HG03108 (cell line): Measurements from ENCODE around the gene ALDH1L1.

Experiments used
- ATAC-seq: cut with Tn5 transposase; IDR thresholded peaks from one replicate; pipeline ENCODE4 v1.9.1; 2021; ENCODE audit warnings: moderate library complexity; ENCODE audit not compliant: unreplicated experiment

ALDH1L1 gene

GRCh38 chr3:126180477-126181397 lies at the start of gene ALDH1L1:
Gene ALDH1L1 (minus strand): TSS chr3:126180586. CDS start chr3:126160979, 19,607 bp downstream.
- ATAC-seq, result no peak

GRCh38 chr3:126226374-126226773 lies 46.0 kb upstream of the ALDH1L1 start:
- no peak for ATAC-seq

- no peak for ATAC-seq
Observed at GRCh38 chr3:126216416-126216815, 36.0 kb upstream of the ALDH1L1 start.

- ATAC-seq, result no peak
Observed at GRCh38 chr3:126213379-126214028, 33.1 kb upstream of the ALDH1L1 start.

GRCh38 chr3:126212620-126213378 lies 32.4 kb upstream of the ALDH1L1 start:
- no peak for ATAC-seq

GRCh38 chr3:126212250-126212619 lies 31.8 kb upstream of the ALDH1L1 start:
- ATAC-seq, result no peak

GRCh38 chr3:126211569-126211968 lies 31.2 kb upstream of the ALDH1L1 start:
- no peak for ATAC-seq

- ATAC-seq, result no peak
Observed at GRCh38 chr3:126210606-126211005, 30.2 kb upstream of the ALDH1L1 start.

GRCh38 chr3:126209741-126210140 lies 29.4 kb upstream of the ALDH1L1 start:
- ATAC-seq, result no peak

- no peak for ATAC-seq
Observed at GRCh38 chr3:126208606-126209256, 28.3 kb upstream of the ALDH1L1 start.

GRCh38 chr3:126208182-126208581 lies 27.8 kb upstream of the ALDH1L1 start:
- ATAC-seq, result no peak

GRCh38 chr3:126207166-126207565 lies 26.8 kb upstream of the ALDH1L1 start:
- ATAC-seq, result no peak

- no peak for ATAC-seq
Observed at GRCh38 chr3:126205717-126206655, 25.6 kb upstream of the ALDH1L1 start.

GRCh38 chr3:126202680-126203079 lies 22.3 kb upstream of the ALDH1L1 start:
- no peak for ATAC-seq

GRCh38 chr3:126202276-126202675 lies 21.9 kb upstream of the ALDH1L1 start:
- no peak for ATAC-seq

GRCh38 chr3:126201168-126201567 lies 20.8 kb upstream of the ALDH1L1 start:
- no peak for ATAC-seq

- no peak for ATAC-seq
Observed at GRCh38 chr3:126200534-126200933, 20.1 kb upstream of the ALDH1L1 start.

- ATAC-seq, result no peak
Observed at GRCh38 chr3:126199256-126199655, 18.9 kb upstream of the ALDH1L1 start.

- no peak for ATAC-seq
Observed at GRCh38 chr3:126197854-126198584, 17.6 kb upstream of the ALDH1L1 start.
